Smooth muscle cell of the brain vasculature (primary cell): ENCODE measurements around the gene MAVS.
A peak's percentile ranks its signal among the peaks of the same experiment; 100 is the strongest.

Experiments used
- DNase-seq: peaks from one replicate; pipeline ENCODE4 v3.0.0-alpha.2; 2012; ENCODE audit warnings: low read depth, low spot score

The MAVS gene

GRCh38 chr20:3846740-3847428 lies at the start of gene MAVS:
MAVS (plus strand) TSS chr20:3846834; CDS start chr20:3854625, 7,791 bp downstream.
- peak; percentile 13 for DNase-seq

- DNase-seq = no peak
Observed at GRCh38 chr20:3797226-3797545, 49.4 kb upstream of the MAVS start.

GRCh38 chr20:3797592-3798372 lies 48.9 kb upstream of the MAVS start:
- no peak for DNase-seq

- DNase-seq = no peak
Observed at GRCh38 chr20:3798373-3798768, 48.3 kb upstream of the MAVS start.

- DNase-seq = no peak
Observed at GRCh38 chr20:3798908-3799248, 47.8 kb upstream of the MAVS start.

GRCh38 chr20:3800256-3800877 lies 46.3 kb upstream of the MAVS start:
- no peak for DNase-seq

- no peak for DNase-seq
Observed at GRCh38 chr20:3800878-3801260, 45.8 kb upstream of the MAVS start.

GRCh38 chr20:3801299-3801698 lies 45.3 kb upstream of the MAVS start:
- no peak for DNase-seq

GRCh38 chr20:3801846-3802245 lies 44.8 kb upstream of the MAVS start:
- no peak for DNase-seq

- no peak for DNase-seq
Observed at GRCh38 chr20:3802524-3803239, 44.0 kb upstream of the MAVS start.

GRCh38 chr20:3803289-3803688 lies 43.3 kb upstream of the MAVS start:
- no peak for DNase-seq

GRCh38 chr20:3803854-3804253 lies 42.8 kb upstream of the MAVS start:
- no peak for DNase-seq

- DNase-seq = no peak
Observed at GRCh38 chr20:3804254-3804751, 42.3 kb upstream of the MAVS start.

GRCh38 chr20:3804781-3805180 lies 41.9 kb upstream of the MAVS start:
- no peak for DNase-seq

- DNase-seq = no peak
Observed at GRCh38 chr20:3808544-3808943, 38.1 kb upstream of the MAVS start.

- peak; percentile 98 for DNase-seq
Observed at GRCh38 chr20:3811467-3812258, 35.0 kb upstream of the MAVS start.

GRCh38 chr20:3812259-3812681 lies 34.4 kb upstream of the MAVS start:
- DNase-seq = no peak

GRCh38 chr20:3812975-3813847 lies 33.4 kb upstream of the MAVS start:
- no peak for DNase-seq

- DNase-seq = no peak
Observed at GRCh38 chr20:3813848-3814581, 32.6 kb upstream of the MAVS start.
